SH-SY5Y (cell line): Measurements from ENCODE around the gene CSRP1.

Source experiments
- GATA2 ChIP-seq: IDR thresholded peaks from 2 replicates; pipeline ENCODE4 v1.6.1; 2011; ENCODE audit warnings: mild to moderate bottlenecking, low read depth, low read length
- GATA3 ChIP-seq: IDR thresholded peaks from 2 replicates; pipeline ENCODE4 v1.6.1; 2011; ENCODE audit warnings: low read depth, mild to moderate bottlenecking, low read length, moderate library complexity

- TF ChIP-seq GATA2, result no peak
- TF ChIP-seq GATA3, result no peak
These were observed 33.6 kb downstream of the CSRP1 start for GRCh38 chr1:201473296-201473695.
